Tongue (tissue), 2 donors: Measurements from ENCODE around the gene MAN2C1. TPM values are rescaled to one million over a fixed set of nuclear protein-coding genes. Genes with fewer than 3 reads are reported as not detected.
"Not testable (repeated sequence)": the region's sequence is repeated elsewhere in the genome, so short reads cannot be mapped to it uniquely, and the experiment has no call there.

ENCODE experiments used
- DNase-seq: peaks from one replicate; pipeline ENCODE4 v3.0.0-alpha.2; 2015
- total RNA-seq: library from RNA; depleted of rRNA; stranded (reverse); fragments of >200 nt; gene quantifications from one replicate; pipeline ENCODE4 v1.2.3, GENCODE V29; 2014

The MAN2C1 gene
- 143 TPM for total RNA-seq

DNA sequence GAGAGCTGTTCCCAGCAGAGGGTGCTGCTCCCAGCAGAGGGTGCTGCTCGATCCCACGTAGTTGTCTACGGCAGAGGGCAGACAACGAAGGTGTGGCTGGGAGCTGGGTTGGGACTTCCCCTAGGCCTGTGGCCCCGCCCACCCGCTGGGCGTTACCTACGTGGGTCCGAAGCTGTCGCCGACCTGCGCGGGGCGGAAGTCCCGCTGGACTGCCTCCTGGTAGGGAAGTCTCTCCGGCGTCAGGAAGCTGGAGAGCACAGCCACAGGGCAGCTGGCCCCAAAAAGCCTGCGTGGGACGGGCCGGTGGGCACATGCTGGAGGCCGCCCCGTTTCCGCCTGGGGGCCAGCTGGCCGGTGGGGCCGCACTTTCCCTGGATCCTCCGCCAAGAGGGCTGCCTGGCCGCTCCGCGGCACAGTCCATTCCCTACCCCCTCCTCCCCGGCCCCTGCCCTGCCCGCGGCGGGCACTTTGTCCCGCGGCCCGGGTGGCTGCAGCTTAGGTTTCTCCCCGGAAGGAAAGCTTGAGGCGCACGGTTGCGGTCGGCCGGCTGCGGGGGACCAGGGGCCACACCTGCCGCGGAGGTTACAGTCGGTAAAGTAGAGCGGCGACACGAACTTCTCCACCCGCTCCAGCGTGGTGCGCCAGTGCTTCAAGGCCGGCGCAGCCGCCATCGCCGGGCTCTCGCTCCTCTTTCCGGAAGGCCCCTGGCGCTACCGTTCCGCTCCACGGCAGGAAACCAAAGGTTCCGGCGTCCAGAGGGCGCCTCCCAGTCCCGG is at the start of gene MAN2C1:
Gene MAN2C1 (minus strand): TSS at position 695 of the 776 bp plus-strand sequence. CDS start 24 bp downstream, at position 671.
- peak; percentile 97 for DNase-seq

DNA sequence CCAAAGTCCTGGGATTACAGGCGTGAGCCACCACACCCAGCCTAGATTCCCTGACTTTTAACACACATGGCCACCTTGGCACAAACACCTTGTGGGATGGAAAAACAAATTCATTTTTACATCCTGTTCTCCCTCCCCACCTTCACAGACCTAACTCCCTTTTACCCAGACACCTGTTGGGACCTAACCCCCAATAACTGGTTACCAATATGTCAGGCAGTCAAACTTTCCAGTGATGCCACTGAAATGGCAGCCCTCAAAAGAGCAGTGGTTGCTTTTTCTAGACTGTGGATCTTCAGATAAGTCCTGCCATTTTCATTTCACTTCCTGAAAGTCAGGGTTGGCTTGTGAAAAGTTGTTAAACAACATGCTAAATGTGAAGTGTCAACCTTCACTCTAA is 48.2 kb upstream of the MAN2C1 start:
- no peak for DNase-seq

DNA sequence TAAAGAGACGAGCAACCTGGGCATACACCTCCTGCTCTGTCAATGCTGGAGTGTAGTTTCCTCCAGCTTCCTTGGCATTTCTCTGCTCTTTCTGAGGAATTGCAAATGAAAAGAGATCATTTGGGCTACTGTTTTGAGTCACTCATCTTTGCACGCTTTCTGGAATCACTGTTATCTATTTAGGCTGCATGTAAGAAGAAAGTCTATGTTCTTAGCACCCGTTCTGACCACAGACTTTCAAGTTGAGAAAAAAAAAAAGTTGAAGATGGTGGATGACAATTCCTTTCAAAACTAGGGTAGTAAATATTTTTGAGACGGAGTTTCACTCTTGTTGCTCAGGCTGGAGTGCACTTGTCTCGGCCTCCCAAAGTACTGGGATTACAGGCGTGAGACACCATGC is 41.8 kb upstream of the MAN2C1 start:
- no peak for DNase-seq

DNA sequence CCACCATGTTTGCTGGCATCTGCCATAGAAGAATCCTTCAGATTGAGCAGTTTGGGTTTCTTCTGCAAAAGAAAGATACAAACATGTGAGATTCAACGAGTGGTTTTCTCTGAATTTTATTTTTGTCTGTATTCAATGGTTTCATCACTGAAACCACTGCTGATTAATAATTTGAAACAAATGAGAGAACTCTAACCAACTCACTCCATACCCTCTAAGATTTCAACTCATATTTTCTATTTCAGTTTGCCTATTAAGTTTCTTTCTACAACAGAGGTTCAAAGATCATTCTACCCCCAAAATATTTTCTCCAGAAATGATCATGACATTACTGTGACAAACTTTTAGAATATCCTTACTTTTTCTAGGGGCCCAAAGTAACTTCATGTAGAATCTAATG is 38.7 kb upstream of the MAN2C1 start:
- DNase-seq: no peak

DNA sequence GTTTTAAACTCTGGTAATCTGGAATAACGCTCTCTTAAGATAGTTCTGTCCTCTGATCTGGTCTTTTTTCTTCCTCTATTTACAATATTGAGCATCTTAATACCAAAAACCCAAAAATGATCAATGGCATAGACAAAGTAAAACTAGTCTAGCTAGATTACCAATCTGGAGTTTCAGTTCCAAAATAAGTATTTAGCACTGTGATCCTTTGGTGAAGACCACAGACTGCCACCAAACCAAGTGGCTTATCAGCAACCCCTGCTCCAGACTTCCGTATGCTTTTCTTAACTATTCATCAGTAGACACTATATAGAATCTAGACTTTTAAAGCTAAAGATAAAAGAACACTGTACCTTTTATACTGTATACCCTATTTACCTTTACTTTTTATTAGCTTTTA is 35.5 kb upstream of the MAN2C1 start:
- DNase-seq: no peak

DNA sequence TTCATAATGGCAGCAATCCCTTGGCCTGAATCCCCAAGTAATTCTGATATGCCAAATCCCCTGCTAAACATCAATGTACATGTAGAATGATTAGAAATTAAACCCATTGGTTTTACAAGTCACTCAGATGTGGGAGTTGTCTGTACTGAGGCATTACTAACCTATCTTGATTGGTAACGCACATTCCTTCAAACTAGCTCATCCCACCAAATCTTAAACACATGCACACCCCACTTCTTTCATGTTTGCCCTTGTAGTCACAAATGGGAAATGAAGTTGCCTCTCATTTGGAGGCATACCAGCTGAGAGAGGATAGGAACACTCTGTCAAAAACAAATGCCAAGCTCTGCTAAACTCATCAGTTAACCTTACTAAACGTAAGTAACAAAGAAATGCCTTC is 29.1 kb upstream of the MAN2C1 start:
- DNase-seq: no peak

DNA sequence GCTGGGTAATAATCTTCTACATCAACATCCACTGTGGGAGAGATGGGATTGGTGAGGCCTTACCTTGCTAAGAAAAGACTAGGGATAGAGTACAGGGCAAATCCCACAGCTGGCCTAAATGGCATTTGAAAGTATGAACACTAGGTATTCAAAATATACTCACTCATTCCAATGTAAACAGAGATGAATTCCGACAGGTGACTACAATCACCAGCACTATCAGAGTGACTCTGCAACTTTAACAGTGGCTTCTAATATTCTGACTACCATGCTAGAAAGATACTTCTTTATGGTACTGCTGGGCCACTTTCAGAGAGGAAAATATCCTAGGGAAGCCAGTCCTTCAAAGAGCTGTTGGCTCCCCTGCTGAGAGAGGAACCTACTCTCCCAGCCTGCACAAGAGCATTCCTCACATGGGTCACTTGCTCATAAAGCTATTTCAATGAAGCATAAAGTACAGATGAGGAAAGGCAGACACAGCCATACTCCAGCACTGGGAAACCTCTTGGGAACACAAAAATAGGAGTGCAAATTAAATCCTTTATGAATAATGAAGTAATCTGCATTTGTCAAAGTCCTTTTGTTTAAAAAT is 21.5 kb upstream of the MAN2C1 start:
- no peak for DNase-seq

DNA sequence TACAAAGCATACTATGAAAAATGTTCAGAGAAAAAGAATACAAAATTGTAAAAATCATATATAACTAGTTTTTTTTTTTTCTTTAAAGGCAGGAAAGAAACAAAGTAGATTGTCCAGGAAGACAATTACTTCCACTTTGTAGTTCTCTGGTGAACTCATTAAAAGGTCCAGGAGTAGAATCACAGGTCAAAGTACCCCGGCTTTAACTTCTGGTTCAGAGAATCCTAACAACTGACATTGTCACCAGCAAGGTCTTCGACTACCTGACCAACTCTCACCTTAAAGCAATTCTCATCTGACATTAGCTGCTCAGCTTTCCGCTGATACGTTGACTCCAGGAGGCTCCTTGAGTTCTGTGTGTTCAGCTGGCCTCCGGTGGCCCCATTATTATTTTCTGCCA is 15.6 kb upstream of the MAN2C1 start:
- not testable (repeated sequence) for DNase-seq

DNA sequence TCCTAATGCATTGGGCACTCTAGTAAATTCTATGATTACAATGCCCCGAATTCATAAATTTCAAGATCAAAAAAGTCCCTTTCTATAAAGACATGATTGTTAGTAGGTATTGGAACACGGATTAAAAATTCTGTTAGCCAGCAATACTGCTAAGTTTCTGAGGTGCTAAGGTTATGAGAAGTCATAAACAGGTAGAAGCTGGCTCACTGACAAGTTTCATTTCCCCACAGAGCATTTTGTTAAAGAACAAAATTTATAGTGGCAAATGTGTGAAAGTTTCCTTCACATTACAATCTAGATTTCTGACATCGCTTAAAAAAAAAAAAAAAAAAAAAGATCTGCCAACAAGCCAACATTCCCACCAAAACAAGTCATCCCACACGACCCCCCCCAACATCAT is 12.4 kb upstream of the MAN2C1 start:
- no peak for DNase-seq

DNA sequence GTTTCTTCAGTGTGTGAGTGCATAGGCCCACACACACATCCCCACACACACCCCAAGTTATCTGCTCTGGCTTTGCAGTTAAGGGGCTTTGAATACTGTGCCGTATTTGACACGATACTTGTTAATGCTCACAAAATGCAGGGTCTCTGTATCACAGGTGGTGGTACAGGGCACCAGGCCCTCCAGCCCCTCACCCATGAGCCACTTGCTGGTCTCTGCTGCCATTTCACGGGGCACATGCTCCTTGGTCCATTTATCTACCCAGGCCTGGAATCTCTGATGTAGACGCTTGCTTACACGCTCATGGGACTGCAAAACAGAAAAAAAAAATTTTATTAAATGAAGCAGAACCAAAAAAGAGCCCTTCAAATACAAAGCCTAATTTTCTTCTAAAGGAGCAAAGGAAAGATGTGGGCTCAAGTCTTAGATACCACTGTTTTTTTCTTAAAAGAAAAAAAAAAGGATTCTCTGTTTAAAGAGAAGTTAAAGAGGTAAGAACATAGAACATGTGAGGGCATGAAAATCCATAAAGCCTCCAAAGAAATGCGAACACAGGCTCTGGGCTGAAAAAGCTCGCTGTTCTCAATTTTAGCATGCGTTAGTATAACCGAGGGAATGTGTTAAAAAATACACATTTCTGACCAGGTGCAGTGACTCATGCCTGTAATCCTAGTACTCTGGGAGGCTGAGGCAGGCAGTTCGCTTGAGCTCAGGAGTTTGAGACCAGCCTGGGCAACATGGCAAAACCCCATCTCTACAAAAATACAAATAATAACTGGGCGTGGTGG is 3.7 kb upstream of the MAN2C1 start:
- no peak for DNase-seq

DNA sequence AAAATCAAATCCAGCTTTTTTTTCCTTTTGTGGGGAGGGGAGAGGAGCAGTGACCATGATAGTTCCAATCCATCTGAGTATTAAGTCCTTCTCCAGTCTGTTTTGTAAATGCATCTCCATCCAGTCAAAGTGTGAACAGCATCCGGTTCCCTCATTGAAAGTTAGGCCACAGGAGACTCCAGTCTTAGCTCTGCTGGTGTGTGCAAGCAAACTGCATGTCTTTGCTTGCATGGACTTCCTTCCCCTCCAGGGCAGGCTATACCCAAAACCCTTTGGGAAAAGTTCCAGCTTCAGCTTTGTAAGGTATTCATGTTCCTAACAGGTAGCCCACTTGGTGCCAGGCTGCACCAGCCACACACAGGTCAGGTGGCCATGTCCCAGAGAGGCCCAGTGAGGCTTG is 3.1 kb upstream of the MAN2C1 start:
- DNase-seq: no peak

DNA sequence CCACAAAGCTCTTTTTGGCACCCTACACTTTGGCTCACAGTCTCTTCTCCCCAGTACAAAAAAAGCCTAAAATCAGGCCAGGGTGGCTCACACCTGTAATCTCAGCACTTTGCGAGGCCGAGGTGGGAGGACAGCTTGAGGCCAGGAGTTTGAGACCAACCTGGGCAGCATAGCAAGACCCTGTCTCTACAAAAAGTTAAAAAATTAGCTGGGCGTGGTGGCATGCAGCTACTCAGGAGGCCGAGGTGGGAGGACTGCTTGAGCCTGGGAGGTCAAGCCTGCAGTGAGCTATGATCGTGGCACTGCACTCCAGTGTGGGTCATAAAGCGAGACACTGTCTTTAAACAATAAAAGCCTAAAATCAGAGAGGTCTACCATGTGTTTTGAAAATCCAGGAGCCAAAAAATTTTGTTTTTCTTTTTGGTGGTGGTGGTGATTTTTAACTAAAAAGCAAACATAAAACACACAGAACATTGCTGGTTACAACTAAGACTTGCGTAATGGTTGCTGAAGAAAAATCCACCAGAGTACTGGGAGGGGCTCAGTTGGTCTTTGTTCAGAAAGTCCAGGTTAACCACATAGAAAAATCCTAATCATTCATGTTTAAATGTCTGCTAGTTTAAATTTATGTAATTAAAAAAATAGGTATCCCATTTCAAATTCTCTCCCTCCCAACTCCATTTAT is 1.6 kb upstream of the MAN2C1 start:
- no peak for DNase-seq

DNA sequence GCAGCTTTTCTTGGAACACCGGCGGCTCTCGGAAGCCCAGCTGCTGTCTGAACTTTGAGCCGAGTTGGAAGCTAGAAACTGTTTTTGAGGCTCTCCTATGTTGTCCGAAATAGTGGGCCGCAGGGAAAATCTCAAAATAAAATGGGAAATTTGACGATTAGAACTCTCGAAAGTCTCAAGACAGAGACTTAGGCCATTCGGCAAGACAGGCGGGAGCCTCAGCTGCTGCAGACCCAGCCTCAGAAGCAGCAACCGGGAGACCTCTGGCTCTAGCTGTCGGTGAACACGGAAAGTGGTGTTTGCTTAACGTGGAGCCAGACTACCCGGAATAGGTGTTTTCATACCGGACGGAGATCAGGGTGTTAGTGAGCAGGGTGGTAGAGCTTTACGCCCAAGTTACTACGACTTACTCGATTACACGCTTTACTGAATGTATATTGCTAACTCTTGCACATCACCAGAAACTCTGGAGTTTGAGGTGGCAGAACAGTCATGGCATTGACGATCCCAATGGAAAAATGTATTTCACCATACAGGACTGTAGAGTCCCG is 357 bp upstream of the MAN2C1 start:
- no peak for DNase-seq

DNA sequence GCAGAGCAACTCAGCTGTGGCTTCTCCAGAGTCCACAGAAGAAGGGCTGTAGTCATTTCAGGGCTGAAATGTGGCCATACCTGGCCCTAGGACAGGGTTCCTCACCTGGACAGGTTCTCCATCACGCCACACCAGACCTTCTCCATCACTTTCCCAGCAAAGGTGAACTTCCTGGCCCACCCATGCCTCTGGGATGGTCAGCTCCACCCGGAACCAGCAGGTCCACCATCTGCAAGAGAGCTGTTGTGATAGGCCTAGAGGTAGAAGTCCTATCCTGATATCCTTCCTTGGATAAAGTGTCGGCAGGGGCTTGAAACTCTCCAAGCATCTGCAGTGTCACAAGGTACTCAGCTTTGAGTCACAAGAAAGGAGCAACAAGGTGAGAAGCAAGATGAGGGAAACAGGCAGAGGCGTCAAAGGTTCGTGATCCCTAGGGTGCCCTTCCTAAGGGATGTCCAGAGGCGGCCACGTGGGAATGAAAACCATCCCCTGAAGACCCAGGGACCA is 948 bp downstream of the MAN2C1 start:
- DNase-seq: no peak

DNA sequence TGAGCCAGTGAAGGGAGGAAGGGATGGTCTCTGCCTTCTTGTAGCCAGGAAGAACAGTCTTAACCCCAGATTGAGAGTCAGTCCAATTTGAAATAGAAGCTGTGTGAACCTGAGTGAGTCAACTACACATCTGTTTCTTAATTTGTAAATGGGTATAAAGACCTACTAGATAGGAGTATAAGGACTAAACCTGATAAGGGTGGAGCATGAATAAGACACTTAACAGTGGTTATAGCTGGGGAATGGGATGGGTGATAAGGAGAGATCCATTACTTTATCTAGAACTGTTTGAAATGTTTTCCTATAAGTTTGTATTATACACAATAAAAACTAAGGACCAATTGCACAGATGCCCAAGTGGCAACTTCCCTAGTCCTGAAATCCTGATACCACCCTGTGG is 1.4 kb downstream of the MAN2C1 start:
- no peak for DNase-seq

DNA sequence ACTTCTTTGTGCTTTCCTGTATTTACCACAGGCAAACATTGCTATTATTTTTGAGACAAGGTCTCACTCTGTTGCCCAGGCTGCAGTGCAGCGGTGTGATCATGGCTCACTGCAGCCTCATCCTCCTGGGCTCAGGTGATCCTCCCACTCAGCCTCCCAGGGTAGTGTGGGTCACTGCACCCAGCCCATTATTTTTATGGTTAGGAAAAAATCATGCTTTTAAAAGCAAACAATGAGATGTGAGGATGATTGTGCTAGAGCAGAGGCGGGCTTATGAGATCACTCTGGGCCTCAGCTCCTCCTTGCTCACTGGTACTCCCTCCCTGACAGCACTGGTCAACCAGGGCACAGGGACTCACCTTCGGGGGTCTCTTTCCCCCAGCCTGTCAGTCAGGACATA is 2.2 kb downstream of the MAN2C1 start:
- DNase-seq: no peak

DNA sequence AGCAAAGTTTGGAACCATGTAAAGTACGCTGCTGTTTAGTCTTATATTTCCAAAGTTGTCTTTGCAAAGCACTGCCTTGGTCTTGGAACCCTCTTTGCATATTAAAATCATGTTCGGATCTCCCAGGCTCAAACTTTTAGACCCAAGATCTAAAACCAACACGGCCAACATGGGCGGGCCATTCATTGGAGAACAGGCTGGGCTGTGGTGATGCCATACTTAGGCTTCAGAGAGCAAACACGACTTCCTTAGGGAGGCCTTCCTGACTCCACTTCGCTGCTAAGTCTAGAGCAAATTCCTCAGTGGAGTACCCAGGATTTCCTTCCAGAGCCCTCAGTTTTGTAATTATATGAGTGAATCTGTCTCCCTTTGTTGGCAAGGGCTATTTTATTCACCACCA is 3.5 kb downstream of the MAN2C1 start:
- no peak for DNase-seq

DNA sequence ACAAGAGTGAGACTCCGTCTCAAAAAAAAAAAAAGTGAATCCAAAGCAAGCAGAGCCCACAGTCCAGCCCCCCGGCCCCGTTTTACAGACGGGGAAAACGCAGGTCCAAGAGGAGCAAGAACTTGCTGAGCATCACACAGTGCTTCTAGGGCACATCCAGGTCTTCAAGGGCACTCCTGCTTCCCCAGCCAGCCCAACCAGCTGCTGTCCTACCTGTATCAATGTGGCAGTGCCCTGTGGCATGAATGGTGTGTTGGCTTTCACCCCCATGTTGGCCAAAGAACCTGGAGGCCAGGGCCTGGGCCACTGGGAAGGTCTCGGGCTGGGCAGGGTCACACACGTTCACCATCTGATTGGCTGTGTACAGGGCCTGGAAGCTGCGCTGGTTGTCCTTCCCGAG is 4.6 kb downstream of the MAN2C1 start:
- no peak for DNase-seq

DNA sequence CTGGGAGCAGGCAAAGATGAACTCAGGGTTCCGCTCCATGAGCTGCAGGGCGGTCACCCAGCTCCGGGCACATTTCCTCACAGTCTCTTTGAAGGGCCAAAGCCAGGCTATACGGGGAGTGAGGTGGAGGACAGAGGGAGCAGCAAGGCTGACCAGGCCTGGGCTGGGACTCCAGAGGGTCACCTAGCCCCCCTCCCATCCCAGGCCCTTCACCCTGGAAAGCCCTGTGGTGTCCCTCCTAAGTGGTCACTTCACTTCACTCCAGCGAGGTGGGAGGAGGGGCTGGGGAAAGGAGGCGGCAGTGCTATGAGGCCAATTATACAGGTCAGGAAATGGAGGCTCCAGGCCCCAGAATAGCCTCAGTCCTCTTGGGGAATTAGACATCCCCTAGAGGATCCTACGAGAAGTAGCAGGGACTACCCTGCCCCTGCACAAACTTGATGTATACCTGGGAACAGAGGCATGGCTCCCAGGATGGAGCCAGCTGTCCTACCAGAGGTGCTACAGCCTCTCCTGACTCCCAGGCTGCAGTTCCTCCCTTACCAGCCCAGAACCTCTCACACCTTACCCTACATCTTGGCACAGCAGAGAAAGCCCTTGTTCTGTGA is 5.7 kb downstream of the MAN2C1 start:
- DNase-seq: no peak

DNA sequence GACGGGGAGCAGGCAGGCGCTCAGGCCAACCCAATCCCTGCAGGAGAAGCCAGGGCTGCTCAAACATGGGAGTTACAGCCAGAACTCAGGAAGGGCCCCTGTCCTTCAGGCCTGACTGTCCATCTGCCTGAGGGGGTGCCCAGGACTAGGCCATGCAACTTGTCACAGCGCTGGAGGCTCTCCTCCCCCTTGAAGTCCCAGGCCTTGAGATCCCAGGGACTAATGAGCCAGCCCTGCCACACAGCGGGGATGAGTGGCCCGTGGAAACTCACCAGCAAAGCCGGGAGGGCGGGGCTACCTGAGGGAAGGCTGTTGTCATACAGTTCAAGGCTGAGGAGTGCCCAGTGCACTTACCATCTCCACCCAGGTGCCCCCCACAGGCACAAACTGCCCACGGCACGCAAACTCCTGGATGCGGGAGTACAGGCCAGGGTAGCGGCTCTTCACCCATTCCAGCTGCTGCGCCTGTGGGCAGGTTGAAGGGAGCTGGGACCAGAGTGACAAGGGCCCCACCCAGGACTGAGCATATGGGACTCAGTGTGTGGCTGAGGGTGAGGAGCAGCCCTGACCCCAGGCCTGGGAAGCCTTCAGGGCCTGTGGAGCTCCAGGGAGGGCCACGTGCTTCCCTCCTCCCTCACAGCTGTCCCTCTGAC is 6.3 kb downstream of the MAN2C1 start:
- no peak for DNase-seq

DNA sequence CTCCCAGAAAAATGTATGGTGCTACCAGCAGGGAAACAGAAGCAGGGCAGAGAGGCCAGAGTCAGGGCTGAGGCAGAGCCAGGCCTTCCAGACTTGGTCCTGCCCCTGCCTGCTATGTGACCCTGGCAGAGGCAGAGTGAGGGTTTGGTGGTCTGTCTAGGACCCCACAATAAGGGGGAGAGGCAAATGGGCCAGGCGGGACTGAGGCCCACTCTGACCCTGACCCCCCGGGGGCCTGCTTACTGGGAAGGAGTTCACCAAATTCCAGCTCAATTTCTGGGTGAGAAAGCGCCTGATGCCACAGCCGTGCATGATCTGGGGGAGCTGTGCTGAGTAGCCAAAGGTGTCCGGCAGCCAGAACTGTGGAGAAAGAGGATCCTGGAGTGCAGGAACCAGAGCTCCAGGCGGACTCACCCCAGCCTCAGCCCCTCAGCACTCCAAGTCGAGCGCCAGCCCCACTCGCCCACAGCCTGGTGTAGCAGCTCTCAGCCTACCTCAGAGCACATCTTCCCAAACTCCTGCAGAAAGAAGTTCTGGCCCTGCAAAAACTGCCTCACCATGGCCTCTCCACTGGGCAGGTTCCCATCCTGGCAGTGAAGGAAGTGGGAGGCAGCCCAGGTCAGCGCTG is 6.9 kb downstream of the MAN2C1 start:
- no peak for DNase-seq
